NCI-H1105 treated with DMSO at 0.1 percent for 48 hours (cell line): ENCODE measurements around the gene NOC4L.
A peak's percentile ranks its signal among the peaks of the same experiment; 100 is the strongest.
"Not testable (repeated sequence)": the region's sequence is repeated elsewhere in the genome, so short reads cannot be mapped to it uniquely, and the experiment has no call there.

Source experiments
- DNase-seq: peaks from one replicate; lab custom pipeline; 2025; lab: John Stamatoyannopoulos, UW

The NOC4L gene

GRCh38 chr12:132142679-132143335 lies 1.4 kb upstream of the NOC4L start:
- DNase-seq = no peak

- DNase-seq = no peak
Measured at GRCh38 chr12:132143336-132144071, 753 bp upstream of the NOC4L start.

- DNase-seq = no peak
Measured at GRCh38 chr12:132144810-132145168, 532 bp downstream of the NOC4L start.

- DNase-seq = no peak
Measured at GRCh38 chr12:132145334-132145733, 1.1 kb downstream of the NOC4L start.

DNA sequence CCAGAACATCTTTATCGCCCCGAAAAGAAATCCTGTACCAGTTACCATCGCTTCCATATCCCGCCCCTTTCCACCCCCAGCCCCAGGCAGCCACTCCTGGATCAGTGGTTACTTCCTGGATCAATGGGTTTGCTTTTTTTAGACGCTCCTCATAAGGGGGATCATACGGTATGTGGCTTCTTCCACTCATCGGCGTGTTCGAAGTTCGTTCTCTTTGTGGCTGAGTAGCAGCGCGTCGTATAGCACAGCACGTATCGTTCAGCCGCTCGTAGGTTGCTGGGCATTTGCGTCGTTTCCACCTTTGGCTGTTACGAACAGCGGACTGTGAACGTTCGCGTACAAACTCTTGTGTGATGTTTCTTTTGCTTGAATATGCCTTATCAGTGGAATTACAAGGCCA lies 1.8 kb downstream of the NOC4L start:
- DNase-seq = no peak

DNA sequence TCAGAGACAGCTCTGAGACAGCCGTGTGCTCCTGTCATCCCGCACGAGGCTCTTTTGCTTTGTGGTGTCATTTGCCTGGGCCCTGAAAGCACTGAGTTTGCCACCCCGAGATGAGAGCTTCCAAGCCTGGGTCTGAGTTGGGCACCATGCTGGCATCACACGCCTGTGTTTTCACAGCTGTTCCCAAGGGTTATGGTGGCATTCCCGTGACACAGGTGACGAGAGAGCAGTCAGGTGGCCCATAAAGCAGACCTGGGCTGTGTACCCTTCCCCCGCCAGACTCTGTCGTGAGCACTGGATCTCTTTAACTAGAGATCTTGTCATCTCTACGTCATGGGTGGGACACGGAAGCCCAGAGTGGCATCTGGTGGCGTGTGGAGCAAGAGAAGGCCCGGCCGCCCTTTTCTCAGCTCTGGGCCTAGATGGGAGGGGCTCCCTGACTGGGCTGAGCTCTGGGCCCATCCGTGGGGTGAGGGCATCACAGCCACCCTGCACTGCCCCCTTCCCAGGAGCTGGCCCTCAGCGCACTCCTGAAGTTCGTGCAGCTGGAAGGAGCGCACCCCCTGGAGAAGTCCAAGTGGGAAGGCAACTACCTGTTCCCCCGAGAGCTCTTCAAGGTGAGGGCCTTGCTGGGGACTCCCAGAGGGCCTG lies 2.6 kb downstream of the NOC4L start:
- DNase-seq = no peak

DNA sequence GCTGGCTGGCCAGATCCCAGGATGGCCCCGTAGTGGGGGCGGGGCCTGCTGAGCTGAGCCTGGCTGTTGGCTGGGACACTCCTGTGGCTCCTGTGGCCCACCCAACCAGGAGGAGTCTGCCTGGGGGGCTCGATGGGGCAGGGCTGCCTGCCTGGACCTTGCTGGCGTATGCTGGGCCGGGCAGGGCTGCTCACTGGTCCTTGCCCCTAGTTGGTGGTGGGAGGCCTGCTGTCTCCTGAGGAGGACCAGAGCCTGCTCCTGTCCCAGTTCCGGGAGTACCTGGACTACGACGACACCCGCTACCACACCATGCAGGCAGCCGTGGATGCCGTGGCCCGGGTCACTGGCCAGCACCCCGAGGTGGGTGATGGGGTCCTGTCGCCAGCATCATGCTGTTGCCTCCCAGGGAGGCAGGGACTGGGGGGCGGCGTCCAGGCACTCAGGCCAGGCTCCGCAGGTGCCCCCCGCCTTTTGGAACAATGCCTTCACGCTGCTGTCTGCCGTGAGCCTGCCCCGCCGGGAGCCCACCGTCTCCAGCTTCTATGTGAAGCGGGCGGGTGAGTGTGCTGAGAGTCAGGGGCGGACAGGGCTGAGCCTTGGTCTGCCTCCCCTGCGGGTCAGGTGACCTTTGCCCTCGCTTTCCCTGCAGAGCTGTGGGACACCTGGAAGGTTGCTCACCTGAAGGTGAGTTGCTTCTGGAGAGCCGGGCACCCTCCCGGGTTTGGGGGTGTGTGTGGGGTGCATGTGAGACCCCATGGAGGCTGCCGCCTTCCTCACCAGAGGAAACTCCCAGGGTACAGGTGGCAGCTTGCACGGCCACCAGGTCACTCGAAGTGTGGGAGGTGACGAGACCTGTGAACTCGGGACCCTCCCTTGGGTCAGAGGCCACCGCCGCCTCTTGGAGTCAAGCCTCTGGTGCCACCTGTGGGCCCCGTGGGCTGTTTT lies 3.4 kb downstream of the NOC4L start:
- no peak for DNase-seq

DNA sequence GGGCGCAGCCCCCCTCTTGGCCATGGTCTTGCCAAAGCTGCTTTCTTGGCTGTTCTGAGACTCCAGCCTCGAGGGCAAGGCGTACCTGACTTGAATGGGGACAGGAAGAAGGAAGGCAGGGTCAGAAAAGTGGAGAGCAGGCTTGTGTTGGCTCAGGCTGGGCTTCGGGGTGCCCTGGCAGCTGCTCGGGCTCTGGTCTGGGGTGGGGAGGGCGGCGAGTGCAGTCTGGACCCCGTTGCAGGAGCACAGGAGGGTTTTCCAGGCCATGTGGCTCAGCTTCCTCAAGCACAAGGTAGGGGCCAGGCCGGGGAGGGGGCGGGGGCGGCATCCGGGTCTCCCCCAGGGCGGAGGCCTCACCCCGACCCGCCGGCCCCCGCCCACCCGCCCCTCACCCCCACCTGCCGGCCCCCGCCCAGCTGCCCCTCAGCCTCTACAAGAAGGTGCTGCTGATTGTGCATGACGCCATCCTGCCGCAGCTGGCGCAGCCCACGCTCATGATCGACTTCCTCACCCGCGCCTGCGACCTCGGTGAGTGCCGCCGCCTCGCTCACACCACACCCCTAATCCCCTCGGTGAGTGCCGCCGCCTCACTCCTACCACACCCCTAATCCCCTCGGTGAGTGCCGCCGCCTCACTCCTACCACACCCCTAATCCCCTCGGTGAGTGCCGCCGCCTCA lies 4.2 kb downstream of the NOC4L start:
- no peak for DNase-seq

GRCh38 chr12:132149526-132149925 lies 5.3 kb downstream of the NOC4L start:
- DNase-seq = not testable (repeated sequence)

DNA sequence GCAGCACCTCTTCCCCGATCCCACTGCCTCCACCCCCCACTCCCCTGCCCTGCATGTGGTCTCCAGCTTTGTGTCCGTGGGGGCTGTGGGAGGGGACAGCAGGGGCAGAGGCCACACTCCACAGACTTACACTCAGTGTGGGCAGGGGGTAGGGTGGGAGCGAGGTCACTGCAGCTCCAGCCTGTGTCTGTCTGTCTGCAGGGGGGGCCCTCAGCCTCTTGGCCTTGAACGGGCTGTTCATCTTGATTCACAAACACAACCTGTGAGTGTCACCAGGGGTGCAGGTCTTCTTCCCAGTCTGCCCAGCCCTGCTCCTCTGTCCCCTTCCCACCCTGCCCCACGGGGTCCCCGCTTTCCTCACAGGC lies 6.5 kb downstream of the NOC4L start:
- DNase-seq = no peak

DNA sequence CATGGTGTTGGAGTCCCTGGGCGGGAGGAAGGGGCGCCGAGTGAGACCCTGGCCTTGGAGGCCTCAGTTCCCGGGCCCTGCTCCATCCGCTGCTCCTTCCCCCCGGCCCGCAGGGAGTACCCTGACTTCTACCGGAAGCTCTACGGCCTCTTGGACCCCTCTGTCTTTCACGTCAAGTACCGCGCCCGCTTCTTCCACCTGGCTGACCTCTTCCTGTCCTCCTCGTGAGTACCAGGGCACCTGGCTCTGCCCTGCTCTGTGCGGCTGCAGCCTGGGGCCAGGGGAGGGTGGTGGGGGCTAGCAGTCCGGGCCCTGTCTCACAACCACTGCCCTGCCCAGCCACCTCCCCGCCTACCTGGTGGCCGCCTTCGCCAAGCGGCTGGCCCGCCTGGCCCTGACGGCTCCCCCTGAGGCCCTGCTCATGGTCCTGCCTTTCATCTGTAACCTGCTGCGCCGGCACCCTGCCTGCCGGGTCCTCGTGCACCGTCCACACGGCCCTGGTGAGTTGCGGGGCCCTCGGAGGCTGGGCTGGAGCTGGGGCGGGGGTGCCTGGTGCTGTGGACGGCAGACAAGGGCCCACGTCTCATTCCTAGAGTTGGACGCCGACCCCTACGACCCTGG lies 7.0 kb downstream of the NOC4L start:
- no peak for DNase-seq

DNA sequence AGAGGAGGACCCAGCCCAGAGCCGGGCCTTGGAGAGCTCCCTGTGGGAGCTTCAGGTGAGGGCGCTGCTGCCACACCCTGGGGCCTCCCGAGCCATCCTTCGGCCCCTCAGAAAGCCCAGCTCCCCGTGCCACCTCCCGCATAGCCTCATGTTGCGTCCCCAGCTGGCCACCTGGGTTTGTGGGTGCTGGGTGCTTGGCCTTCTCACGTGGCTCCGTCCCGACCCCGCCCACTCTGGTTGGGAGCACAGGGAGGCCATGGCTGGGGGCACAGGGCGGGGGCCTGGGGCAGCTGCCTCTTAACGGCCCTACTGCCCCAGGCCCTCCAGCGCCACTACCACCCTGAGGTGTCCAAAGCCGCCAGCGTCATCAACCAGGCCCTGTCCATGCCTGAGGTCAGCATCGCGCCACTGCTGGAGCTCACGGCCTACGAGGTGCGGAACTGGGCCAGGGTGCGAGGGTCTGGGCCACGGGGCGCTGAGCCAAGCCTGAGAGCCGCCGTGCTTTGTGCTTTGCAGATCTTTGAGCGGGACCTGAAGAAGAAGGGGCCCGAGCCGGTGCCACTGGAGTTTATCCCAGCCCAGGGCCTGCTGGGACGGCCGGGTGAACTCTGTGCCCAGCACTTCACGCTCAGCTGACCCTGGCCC lies 7.6 kb downstream of the NOC4L start:
- DNase-seq = no peak

DNA sequence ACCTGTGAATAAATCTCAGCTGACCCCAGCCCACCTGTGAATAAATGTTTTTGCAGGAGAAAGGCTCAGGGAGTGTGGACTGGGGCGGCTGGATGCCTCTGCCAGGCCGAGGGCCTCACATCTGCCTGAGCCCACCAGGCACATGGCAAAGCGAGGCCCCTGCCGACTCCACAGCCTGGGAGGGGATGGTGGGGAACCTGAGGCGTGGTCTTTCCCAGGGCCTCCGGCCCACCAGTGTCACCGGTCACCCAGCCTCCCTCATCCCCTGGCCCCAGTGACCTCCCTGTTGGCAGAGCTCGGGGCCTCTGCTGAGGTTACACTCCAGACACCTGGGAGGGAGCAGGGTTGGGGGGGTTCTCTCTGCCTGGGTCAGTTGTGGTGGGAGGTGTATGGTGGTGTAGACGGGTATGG lies 8.2 kb downstream of the NOC4L start:
- DNase-seq = no peak

DNA sequence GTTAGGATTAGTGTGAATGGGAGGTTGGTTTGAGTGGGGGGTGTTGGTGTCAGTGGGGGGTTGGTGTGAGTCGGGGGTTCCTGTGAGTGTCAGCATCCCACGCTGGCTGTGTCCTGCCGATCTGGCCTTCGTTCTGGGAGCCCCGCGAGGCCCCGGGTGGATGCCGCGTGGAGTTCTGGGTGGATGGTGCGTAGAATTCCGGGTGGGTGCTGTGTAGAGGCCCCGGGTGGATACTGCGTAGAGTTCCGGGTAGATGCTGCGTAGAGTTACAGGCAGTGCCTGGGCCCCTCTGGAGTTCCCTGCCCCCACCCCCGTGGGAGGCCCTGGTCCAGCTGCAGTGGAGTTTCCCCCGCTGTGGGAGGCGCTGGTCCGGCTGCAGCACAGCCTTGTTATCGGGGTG lies 8.7 kb downstream of the NOC4L start:
- DNase-seq = no peak

DNA sequence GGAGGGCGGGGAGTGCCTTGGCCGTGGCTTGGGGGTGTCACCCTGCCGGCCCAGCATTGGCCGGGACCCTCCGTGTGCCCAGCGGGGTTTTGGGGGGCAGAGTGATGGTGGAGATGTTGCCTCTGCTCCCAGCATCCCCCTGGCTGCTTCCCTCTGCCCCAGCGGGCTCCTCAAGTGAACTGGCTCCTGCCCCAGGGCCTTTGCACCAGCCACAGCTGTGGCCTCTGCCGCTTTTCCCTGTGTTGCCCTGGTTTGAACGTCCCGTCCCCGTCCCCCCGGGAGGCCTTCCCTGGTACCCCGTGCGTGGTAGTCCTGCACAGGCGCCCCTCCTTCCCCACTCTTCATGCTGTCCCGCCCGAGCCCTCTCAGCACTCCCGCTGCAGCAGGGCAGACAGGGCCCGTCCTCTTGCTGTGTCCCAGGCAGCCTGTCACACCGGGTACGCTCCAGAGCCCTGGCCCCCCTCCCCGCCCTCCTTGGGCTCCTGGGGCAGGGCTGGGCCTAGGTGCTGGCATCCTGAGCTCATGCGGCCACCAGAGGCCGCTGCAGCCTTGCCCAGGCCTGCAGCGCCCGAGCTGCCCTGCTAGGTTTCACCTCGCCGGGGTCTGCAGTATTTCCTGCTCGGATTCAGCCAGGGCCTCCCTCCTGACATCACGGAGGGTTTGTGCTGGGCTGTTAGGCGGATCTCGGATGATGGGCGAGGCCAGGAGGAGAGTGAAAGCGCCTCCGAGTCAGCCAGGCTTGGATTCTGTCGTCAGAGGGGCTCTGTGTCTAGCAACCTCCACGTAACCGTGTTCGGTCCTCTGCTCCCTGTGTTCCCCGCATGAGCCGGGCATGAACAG lies 9.5 kb downstream of the NOC4L start:
- DNase-seq = peak; percentile 76

- peak; percentile 44 for DNase-seq
Measured at GRCh38 chr12:132154341-132154761, 10.1 kb downstream of the NOC4L start.

- DNase-seq = no peak
Measured at GRCh38 chr12:132154941-132155770, 10.9 kb downstream of the NOC4L start.

DNA sequence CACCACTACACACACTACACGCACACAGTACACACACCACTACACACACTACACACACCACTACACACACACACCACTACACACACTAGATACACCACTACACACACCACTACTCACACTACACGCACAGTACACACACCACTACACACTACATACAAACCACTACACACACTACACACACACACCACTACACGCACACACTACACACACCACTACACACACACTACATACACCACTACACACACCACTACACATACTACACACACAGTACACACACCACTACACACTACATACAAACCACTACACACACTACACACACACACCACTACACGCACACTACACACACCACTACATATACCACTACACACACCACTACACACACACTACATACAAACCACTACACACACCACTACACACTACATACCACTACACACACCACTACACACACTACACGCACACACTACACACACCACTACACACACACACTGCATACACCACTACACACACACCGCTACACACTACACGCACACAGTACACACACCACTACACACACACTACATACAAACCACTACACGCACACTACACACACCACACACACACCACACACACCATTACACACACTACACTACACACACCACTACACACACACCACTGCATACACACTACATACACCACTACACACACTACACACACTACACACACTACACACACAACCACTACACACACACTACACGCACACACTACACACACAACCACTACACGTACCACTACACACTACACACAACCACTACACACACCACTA lies 11.7 kb downstream of the NOC4L start:
- no peak for DNase-seq
